Right cardiac atrium (tissue), 5 donors: Measurements from ENCODE around the gene BCAS3. TPM values are rescaled to one million over a fixed set of nuclear protein-coding genes. Genes with fewer than 3 reads are reported as not detected.
"Not testable (repeated sequence)": the region's sequence is repeated elsewhere in the genome, so short reads cannot be mapped to it uniquely, and the experiment has no call there.

Experiments used
- ATAC-seq, 2 donors: fragments of 200-7000 bp; cut with Tn5 transposase; one replicate each; pipeline versions ENCODE4 v1.8.0 to v1.9.1; 2020; ENCODE audit warnings: moderate library complexity in 2 of 2, mild to moderate bottlenecking in 1 of 2
- DNase-seq, 3 donors: peaks; one replicate each; pipeline ENCODE4 v3.0.0-alpha.2; 2020
- H3K27ac ChIP-seq: one replicate; pipeline ENCODE4 v1.5.1; 2013; ENCODE audit warnings: mild to moderate bottlenecking, low read length, control low read depth, moderate library complexity
- H3K27me3 ChIP-seq: one replicate; pipeline ENCODE4 v1.6.1; 2013; ENCODE audit not compliant: control insufficient read depth, insufficient read depth
- H3K4me1 ChIP-seq: one replicate; pipeline ENCODE4 v1.6.1; 2013; ENCODE audit warnings: low read length; ENCODE audit not compliant: control insufficient read depth, insufficient read depth
- H3K4me3 ChIP-seq: one replicate; pipeline ENCODE4 v1.5.1; 2013; ENCODE audit warnings: low read length, control low read depth
- H3K9me3 ChIP-seq: one replicate; pipeline ENCODE4 v1.6.1; 2013; ENCODE audit warnings: low read length; ENCODE audit not compliant: control insufficient read depth
- WGBS: extraction: QIAGEN DNeasy Blood & Tissue Kit; methylation state at CpG from one replicate; pipeline ENCODE4 v1.1.7; 2013; 5-methylcytosine and 5-hydroxymethylcytosine counted together
- intact Hi-C, 4 donors: fragments of 100-400 bp; cut with DNase I; formaldehyde crosslinking; loops; one replicate each; pipeline versions ENCODE4 v1.11.0 to v1.14.0; 2022 to 2023
- polyA plus RNA-seq: library from polyadenylated mRNA; stranded (reverse); fragments of 200-250 nt; gene quantifications from one replicate; pipeline ENCODE4 v1.2.3, GENCODE V29; 2013
- total RNA-seq, 4 donors: library from RNA; stranded (reverse); fragmentation: NEBNext Ultra II Directional; extraction: Animal tissue kit (Norgen Biotek cat#: 25700); gene quantifications; one replicate each; pipeline ENCODE4 v1.2.1, GENCODE V29; 2021
- donor health status: healthy with polysubstance abuse.
- donor health status: DM: no; HTN: yes; CAD: no.
- donor health status: DM: no; HTN: no; CAD: no.
- donor health status: DM: no; HTN: yes; CAD: no; lungs with severe emphysema.
- donor health status: DM: yes; HTN: yes; CAD: no.

Gene BCAS3
- total and polyA plus RNA-seq, 5 donors = 6.6 to 19.6 (median 19.1) TPM

DNA sequence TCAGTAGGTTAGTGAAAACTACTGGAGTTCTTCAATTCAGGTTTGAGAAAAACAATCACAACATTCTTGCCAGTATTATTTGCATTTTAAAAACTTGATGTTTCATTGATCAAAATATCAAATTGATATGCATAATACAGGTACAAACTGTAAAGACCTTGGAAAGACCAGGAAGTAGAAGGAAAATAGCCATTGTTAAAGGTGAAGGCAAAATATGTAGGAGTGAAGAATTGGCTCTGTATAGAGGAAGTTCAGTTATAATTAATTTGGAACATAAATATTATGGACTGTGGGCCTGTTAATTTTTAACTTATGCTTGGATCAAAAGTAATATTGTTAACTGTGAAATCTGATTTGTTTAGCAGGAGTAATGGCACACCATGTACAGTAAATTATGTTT is 112.6 kb downstream of the BCAS3 start:
- no peak for DNase-seq
- intact Hi-C loops = no loop called here
- ATAC-seq = no peak
- H3K27ac ChIP-seq = no peak overlapping the region
- no peak overlapping the region for H3K4me3 ChIP-seq
- no peaks in the 10 kb centered on the region for H3K9me3 ChIP-seq
- H3K27me3 ChIP-seq = no peaks in the 10 kb centered on the region
- no peaks in the 10 kb centered on the region for H3K4me1 ChIP-seq

DNA sequence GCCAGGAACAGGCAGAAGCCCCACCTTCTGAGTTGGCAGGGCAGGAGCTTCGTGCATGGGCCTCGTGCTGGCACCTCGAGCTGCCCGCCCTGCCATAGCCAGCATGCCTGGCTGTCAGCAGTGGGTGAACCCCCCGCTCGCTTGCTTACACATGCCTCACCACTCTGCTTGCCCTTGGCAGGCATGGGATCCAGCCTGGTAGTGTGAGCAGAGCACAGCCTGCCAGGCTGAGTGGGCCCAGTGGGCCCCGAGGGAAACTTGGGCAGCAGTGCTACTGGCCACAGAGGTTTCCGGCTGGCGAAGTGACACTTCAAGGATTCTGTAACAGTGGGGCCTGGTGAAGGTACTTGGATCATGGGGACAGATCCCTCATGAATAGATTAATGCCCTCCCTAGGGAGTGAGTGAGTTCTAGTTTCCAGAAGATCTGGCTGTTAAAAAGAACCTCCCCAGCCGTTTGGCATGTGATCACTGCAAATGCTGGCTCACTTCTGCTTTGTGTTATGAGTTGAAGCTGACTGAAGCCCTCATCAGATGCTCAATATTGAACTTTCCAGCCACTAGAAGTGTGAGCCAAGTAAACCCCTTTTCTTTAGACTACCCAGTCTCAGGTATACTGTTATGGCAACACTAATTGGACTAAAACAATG is 114.7 kb downstream of the BCAS3 start:
- WGBS = 81% methylated on average over 10 of the region's 10 CpGs
- DNase-seq = peak in 2 of 3 donors; percentile 46 to 56
- no peaks in the 10 kb centered on the region for H3K4me1 ChIP-seq
- no peaks in the 10 kb centered on the region for H3K9me3 ChIP-seq
- peak in 1 of 2 donors; percentile 51 for ATAC-seq
- H3K27ac ChIP-seq = no peak overlapping the region
- H3K27me3 ChIP-seq = no peaks in the 10 kb centered on the region
- H3K4me3 ChIP-seq = no peak overlapping the region
- intact Hi-C loops = no loop called here

DNA sequence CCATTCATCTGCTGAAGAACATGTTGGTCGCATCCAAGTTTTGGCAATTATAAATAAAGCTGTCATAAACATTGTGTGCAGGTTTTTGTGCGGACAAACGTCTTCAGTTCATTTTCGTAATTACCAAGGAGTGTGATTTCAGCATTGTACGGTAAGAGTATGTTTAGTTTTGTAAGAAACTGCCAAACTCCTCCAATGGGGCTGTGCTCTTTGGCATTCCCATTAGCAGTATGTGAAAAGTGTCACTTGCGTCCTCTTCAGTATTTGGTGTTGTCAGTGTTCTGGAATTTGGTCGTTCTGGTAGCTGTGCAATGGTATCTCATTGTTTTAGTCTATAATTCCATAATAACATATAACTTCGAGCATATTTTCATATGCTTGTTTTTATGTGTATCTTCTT is 120.9 kb downstream of the BCAS3 start:
- Histone ChIP-seq H3K4me3 (no peak overlapping the region), H3K27ac (no peak overlapping the region), H3K9me3 (no peaks in the 10 kb centered on the region), H3K27me3 (no peaks in the 10 kb centered on the region), H3K4me1 (no peaks in the 10 kb centered on the region)
- DNase-seq = no peak
- intact Hi-C loops = no loop called here
- no peak for ATAC-seq
- 65% methylated on average over 8 of the region's 8 CpGs for WGBS

DNA sequence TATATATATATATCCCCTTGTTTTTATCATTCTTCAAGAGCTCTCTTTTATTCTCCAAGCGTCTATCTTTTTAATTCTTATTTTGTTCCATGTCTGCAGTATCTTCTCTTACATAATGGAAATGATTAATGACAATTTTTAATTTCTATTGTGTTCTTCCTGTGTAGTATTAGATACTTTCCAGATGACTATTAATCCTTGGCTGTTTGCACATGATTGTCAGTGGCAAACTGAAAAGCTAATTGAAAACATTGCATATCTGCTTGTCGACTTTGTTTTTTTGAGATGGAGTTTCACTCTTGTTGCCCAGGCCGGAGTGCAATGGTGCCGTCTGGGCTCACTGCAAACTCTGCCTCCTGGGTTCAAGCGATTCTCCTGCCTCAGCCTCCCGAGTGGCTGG is 124.7 kb downstream of the BCAS3 start:
- Histone ChIP-seq H3K27ac (no peak overlapping the region), H3K4me3 (no peak overlapping the region), H3K4me1 (no peaks in the 10 kb centered on the region), H3K27me3 (no peaks in the 10 kb centered on the region), H3K9me3 (no peaks in the 10 kb centered on the region)
- no peak for DNase-seq
- no peak for ATAC-seq
- WGBS = 90% methylated on average over 6 of the region's 6 CpGs
- intact Hi-C loops = no loop called here

DNA sequence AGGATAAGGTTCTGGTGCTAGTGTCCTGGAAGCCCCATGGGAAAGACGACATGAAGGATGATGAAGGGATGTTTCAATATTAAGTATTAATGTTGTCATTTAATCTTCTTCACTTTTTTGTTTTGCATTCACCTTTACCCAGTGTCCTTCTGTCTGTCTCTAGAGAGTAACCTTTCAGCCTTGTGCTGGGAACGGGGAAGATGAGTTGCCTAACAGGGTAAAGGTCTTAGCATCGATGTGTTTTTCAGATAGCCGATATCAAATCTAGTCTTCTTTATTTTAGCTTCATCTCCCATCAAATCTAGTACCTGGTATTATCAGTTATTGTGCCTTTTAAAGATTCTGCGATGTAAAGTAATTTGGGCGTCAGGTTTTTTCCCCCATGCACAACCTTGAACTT is 125.4 kb downstream of the BCAS3 start:
- intact Hi-C loops = no loop called here
- Histone ChIP-seq H3K4me1 (no peaks in the 10 kb centered on the region), H3K27me3 (no peaks in the 10 kb centered on the region), H3K9me3 (no peaks in the 10 kb centered on the region), H3K27ac (no peak overlapping the region), H3K4me3 (no peak overlapping the region)
- ATAC-seq (no peak), DNase-seq (no peak)
- WGBS = 96% methylated on average over 6 of the region's 6 CpGs

DNA sequence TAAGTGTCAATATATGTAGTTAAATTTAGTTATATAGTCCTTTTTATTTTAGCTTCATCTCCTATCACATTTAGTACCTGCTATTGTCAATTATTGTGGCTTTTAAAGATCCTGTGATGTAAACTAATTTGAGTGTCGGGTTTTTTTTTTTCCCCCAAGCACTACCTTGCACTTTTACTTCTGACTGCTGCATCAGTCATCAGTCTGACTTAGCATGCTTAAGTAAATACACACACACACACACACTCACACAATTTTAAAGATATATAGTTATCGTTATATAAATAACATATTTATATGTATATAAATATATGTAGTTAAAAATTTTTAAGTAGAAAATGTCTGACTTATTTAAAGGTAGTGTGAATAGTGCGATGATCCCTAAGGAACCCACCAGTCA is 127.2 kb downstream of the BCAS3 start:
- no peak overlapping the region for H3K27ac ChIP-seq
- WGBS = 93% methylated on average over 3 of the region's 3 CpGs
- no peaks in the 10 kb centered on the region for H3K4me1 ChIP-seq
- H3K4me3 ChIP-seq = no peak overlapping the region
- ATAC-seq (no peak), DNase-seq (no peak)
- intact Hi-C loops = no loop called here
- H3K9me3 ChIP-seq = no peaks in the 10 kb centered on the region
- H3K27me3 ChIP-seq = no peaks in the 10 kb centered on the region

DNA sequence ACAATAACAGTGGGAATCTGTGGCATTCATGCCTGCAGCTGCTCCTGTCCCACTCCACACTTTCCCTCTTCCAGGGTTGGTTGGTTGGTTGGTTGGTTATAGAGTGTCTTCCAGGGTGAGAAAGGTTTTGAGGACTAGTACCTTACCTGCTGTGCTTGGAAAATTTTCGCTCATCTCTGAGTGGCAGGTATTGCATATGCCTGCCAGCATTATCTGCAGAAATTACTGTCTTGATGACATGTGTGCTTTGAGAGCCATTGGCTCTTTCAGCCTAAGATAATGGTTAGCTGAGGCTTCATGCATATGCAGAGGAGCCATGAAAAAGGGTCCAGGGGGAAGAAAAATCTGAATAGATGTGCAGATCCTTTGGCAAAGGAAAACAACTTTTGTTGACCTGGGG is 131.8 kb downstream of the BCAS3 start:
- 93% methylated on average over 1 of the region's 1 CpG for WGBS
- intact Hi-C loops = no loop called here

DNA sequence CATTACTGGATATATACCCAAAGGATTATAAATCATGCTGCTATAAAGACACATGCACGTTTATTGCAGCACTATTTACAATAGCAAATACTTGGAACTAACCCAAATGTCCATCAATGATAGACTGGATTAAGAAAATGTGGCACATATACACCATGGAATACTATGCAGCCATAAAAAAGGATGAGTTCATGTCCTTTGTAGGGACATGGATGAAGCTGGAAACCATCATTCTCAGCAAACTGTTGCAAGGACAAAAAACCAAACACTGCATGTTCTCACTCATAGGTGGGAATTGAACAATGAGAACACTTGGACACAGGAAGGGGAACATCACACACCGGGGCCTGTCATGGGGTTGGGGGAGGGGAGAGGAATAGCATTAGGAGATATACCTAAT is 137.3 kb downstream of the BCAS3 start:
- H3K27ac ChIP-seq, intact Hi-C loops, H3K9me3 ChIP-seq, H3K27me3 ChIP-seq, H3K4me1 ChIP-seq, DNase-seq, ATAC-seq, H3K4me3 ChIP-seq: not testable (repeated sequence)
- 90% methylated on average over 2 of the region's 2 CpGs for WGBS

More for the DNA sequence above, 131.8 kb downstream of the BCAS3 start:
- no peak overlapping the region for H3K27ac ChIP-seq
- no peaks in the 10 kb centered on the region for H3K27me3 ChIP-seq
- DNase-seq (no peak), ATAC-seq (no peak)
- no peaks in the 10 kb centered on the region for H3K9me3 ChIP-seq
- H3K4me1 ChIP-seq = no peaks in the 10 kb centered on the region
- H3K4me3 ChIP-seq = no peak overlapping the region

DNA sequence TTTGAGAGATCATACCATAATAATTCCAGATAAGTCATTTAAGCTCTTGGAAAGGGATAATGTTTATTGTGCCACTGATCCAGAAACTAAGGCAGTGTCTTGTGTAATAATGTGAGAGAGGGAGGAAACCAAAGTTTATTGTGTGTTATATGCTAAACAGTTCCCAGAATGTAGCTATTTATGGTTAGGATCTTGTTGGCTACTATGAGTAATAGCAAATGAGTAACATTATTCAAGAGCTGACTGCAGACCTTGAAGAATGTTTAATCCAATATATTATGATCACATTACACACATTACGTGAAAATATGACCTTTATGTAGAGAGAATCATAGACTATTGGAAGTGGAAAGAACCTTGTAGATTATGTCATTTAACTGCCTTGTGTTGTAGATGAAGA is 139.5 kb downstream of the BCAS3 start:
- WGBS = 93% methylated on average over 1 of the region's 1 CpG
- intact Hi-C loops = no loop called here
- H3K27me3 ChIP-seq = no peaks in the 10 kb centered on the region
- no peaks in the 10 kb centered on the region for H3K4me1 ChIP-seq
- no peak overlapping the region for H3K27ac ChIP-seq
- ATAC-seq (no peak), DNase-seq (no peak)
- H3K9me3 ChIP-seq = no peaks in the 10 kb centered on the region
- no peak overlapping the region for H3K4me3 ChIP-seq

DNA sequence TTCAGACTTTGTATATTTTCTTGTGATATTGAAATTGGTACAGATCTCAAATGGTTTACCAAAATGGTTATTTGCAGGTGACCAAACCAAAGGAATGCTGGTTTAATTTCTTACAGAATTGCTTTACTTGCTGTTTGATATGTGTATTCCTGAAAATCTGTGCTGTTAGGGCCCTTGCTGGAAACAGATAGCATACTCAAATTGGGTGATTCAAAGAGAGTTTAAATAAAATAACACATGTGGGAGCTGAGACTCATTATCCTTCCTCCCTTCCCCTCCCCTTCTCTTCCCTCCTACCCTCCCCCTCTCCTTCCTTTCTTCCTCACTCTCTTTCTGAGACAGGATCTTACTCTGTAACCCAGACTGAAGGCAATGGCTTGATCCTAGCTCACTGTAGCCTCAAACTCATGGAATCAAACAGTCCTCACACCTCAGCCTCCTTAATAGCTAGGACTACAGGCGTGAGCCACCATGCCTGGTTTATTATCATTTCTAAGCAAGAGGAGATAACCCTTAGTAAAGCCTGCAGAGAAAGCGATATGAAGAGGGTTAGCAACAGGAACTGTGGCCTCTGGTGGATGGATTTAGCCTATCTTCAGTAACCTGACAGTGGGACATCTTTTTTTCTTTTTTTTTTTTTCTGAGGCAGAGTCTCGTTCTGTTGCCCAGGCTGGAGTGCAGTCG is 141.9 kb downstream of the BCAS3 start:
- no peak overlapping the region for H3K27ac ChIP-seq
- DNase-seq (no peak), ATAC-seq (no peak)
- no peak overlapping the region for H3K4me3 ChIP-seq
- no peaks in the 10 kb centered on the region for H3K4me1 ChIP-seq
- no peaks in the 10 kb centered on the region for H3K27me3 ChIP-seq
- WGBS = 92% methylated on average over 4 of the region's 4 CpGs
- intact Hi-C loops = no loop called here
- no peaks in the 10 kb centered on the region for H3K9me3 ChIP-seq

DNA sequence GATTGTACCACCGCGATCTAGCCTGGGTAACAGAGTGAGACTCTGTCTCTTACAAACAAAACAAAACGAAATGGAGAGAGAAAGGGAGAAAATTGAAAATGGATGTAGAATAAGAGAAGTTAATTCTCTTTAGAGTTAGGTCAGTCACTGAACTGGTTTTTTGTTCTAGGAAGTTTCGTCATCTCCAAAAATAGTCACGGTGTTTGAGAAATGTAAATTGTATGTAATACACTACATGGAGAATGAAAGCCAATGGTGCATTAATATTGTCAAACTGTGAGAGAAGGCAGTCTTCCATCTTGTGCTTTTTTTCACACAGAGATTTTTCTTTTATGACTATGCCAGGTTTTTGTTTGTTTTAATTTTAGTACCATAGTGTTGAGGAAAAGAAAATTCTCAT is 145.9 kb downstream of the BCAS3 start:
- Histone ChIP-seq H3K27me3 (no peaks in the 10 kb centered on the region), H3K27ac (no peak overlapping the region), H3K4me1 (no peaks in the 10 kb centered on the region), H3K4me3 (no peak overlapping the region), H3K9me3 (no peaks in the 10 kb centered on the region)
- 85% methylated on average over 5 of the region's 5 CpGs for WGBS
- intact Hi-C loops = no loop called here
- no peak for DNase-seq
- ATAC-seq = no peak

DNA sequence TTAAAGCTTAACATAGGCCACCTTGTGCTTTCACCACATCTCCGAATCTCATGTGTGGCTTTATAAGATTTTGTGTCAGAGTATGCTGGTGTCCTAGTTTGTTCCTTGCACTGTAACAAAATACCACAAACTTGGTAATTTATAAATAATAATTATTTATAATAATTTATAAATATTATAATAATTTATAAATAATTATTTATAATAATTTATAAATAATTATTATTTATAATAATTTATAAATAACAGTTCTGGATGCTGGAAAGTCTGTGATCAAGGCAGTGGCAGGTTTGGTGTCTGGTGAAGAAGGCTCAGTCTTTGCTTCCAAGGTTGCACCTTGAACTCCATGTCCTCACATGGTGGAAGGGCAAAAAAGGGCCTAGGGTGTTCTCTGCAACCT is 147.7 kb downstream of the BCAS3 start:
- 99% methylated on average over 1 of the region's 1 CpG for WGBS
- no peaks in the 10 kb centered on the region for H3K27me3 ChIP-seq
- H3K4me1 ChIP-seq = no peaks in the 10 kb centered on the region
- ATAC-seq (no peak), DNase-seq (no peak)
- no peak overlapping the region for H3K4me3 ChIP-seq
- H3K27ac ChIP-seq = no peak overlapping the region
- H3K9me3 ChIP-seq = no peaks in the 10 kb centered on the region
- intact Hi-C loops = no loop called here
